HG03097 (cell line): ENCODE results near the gene SLC1A4.
A peak's percentile ranks its signal among the peaks of the same experiment; 100 is the strongest.

ENCODE experiments used
- ATAC-seq: cut with Tn5 transposase; IDR thresholded peaks from one replicate; pipeline ENCODE4 v1.9.1; 2021; ENCODE audit not compliant: unreplicated experiment, low FRiP score

Gene SLC1A4

GRCh38 chr2:65046633-65047407, 57.6 kb downstream of the SLC1A4 start:
- no peak for ATAC-seq

- no peak for ATAC-seq
Observed at GRCh38 chr2:65049010-65049639, 59.9 kb downstream of the SLC1A4 start.

GRCh38 chr2:65050931-65051330, 61.7 kb downstream of the SLC1A4 start:
- no peak for ATAC-seq

- ATAC-seq, result peak; percentile 43
Observed at GRCh38 chr2:65053199-65053598, 64.0 kb downstream of the SLC1A4 start.

GRCh38 chr2:65054749-65055421, 65.7 kb downstream of the SLC1A4 start:
- ATAC-seq, result no peak

GRCh38 chr2:65055422-65056214, 66.4 kb downstream of the SLC1A4 start:
- ATAC-seq, result peak; percentile 13

GRCh38 chr2:65056215-65057053, 67.2 kb downstream of the SLC1A4 start, which contains the start of gene CEP68:
TSS of gene CEP68 (plus strand) at chr2:65056416. CDS start at chr2:65069445, 13,029 bp downstream.
- peak; percentile 85 for ATAC-seq

GRCh38 chr2:65057054-65057375, 67.8 kb downstream of the SLC1A4 start:
- ATAC-seq, result no peak

GRCh38 chr2:65057391-65058052, 68.3 kb downstream of the SLC1A4 start:
- ATAC-seq, result peak; percentile 22

- no peak for ATAC-seq
Observed at GRCh38 chr2:65059071-65059470, 69.9 kb downstream of the SLC1A4 start.

GRCh38 chr2:65061146-65061909, 72.1 kb downstream of the SLC1A4 start:
- no peak for ATAC-seq

GRCh38 chr2:65061910-65062339, 72.7 kb downstream of the SLC1A4 start:
- ATAC-seq, result no peak

GRCh38 chr2:65062843-65063825, 73.9 kb downstream of the SLC1A4 start:
- no peak for ATAC-seq

- ATAC-seq, result peak; percentile 74
Observed at GRCh38 chr2:65064728-65065552, 75.7 kb downstream of the SLC1A4 start.

- ATAC-seq, result no peak
Observed at GRCh38 chr2:65067806-65068553, 78.8 kb downstream of the SLC1A4 start.

- ATAC-seq, result no peak
Observed at GRCh38 chr2:65069439-65069824, 80.2 kb downstream of the SLC1A4 start.
